ENCODE results near the gene SRSF12.

DNA sequence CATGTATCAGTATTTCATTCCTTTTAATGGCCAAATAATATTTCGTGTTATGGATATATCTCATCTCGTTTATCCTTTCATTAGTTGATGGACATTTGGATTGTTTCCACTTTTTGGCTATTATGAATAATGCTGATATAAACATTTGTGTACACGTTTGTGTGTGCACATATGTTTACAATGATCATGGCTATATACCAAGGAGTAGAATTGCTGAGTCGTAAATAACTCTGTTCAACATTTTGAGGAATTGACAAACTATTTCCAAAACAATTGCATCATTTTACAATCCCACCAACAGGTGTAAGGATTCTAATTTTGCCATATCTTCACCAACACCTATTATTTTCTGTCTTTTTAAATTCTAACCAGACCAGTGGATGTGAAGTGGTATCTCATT is 63.7 kb downstream of the SRSF12 start:
- TF ChIP-seq, protein P1, sequence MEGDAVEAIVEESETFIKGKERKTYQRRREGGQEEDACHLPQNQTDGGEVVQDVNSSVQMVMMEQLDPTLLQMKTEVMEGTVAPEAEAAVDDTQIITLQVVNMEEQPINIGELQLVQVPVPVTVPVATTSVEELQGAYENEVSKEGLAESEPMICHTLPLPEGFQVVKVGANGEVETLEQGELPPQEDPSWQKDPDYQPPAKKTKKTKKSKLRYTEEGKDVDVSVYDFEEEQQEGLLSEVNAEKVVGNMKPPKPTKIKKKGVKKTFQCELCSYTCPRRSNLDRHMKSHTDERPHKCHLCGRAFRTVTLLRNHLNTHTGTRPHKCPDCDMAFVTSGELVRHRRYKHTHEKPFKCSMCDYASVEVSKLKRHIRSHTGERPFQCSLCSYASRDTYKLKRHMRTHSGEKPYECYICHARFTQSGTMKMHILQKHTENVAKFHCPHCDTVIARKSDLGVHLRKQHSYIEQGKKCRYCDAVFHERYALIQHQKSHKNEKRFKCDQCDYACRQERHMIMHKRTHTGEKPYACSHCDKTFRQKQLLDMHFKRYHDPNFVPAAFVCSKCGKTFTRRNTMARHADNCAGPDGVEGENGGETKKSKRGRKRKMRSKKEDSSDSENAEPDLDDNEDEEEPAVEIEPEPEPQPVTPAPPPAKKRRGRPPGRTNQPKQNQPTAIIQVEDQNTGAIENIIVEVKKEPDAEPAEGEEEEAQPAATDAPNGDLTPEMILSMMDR (conservative IDR thresholded peaks at IDR 0.05; ENCODE audit: low read length) = no peak
- no peak for TF ChIP-seq EZH2phosphoT487 (IDR thresholded peaks at IDR 0.05; ENCODE audit: borderline replicate concordance)
